ENCODE measurements around the gene URB1.

URB1 gene

DNA sequence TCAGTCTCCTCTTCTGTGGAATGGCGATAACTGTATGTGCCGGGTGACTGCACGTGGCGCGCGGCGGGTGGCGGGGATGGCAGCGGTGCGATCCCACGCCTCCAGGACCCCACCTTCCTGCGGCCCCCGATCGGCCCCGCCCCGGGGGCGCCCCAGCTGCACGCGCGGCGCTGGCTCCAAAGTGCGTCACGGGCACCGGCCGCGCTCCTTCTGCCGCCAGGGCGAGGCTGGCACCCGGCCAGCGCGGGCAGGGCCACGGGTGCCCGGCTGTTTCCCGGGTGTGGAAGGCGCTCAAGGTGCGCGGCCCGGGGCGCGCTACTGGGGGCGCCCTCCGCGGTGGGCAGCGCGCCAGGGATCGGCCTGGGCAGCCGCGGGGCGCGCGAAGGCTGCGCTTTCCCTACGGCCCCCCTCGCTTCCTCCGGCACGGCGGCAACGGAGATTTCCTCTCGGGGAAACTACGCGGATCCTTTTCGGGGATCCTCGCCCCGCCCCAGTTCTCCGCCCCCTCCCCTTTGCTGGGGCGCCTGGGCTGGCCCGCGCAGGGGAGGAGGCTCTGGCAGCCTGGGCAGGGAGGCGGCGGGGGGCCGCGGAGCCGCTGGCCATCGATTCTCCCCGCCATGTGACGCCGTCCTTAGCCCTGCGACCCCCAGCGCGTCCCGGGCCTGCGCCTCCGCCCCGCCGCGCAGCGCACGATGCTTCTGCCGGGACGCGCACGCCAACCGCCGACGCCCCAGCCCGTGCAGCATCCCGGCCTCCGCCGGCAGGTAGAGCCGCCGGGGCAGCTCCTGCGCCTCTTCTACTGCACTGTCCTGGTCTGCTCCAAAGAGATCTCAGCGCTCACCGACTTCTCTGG lies 19.6 kb upstream of the URB1 start, which contains the start of gene EVA1C:
Gene EVA1C, plus strand, starts transcription at position 545 of the 853 bp plus-strand sequence. Its CDS starts 148 bp downstream, at position 693.
- peak within 1 kb of the TSS; percentile 87 for H3K27ac ChIP-seq (ENCODE audit: low read depth, low read length)
- H3K27me3 ChIP-seq (ENCODE audit: control insufficient read depth in 5 of 5, insufficient read depth in 4 of 5, low read length in 5 of 5) = no peaks in the 10 kb centered on the region
- H3K36me3 ChIP-seq (ENCODE audit: control insufficient read depth in 5 of 5, insufficient read depth in 5 of 5, low read length in 5 of 5) = no peaks in the 10 kb centered on the region
- peak within 1 kb of the TSS; percentile 69 to 86 (median 79) for H3K4me3 ChIP-seq (ENCODE audit: low read depth in 1 of 5, low read length in 5 of 5)
- no peaks in the 10 kb centered on the region for H3K9me3 ChIP-seq (ENCODE audit: control insufficient read depth in 5 of 5, low read length in 5 of 5)
- peaks cover 2 to 54% (median 30%) of the 10 kb centered on the region in 5 donors for H3K4me1 ChIP-seq (ENCODE audit: control insufficient read depth in 5 of 5, insufficient read depth in 5 of 5, low read length in 5 of 5)
- peak within 1 kb of the TSS in 4 of 5 donors; percentile 72 to 95 (median 84) for H3K9ac ChIP-seq (ENCODE audit: low read length in 5 of 5)

- no peaks in the 10 kb centered on the region for H3K36me3 ChIP-seq (ENCODE audit: control insufficient read depth in 5 of 5, insufficient read depth in 5 of 5, low read length in 5 of 5)
- peaks cover 2 to 49% (median 30%) of the 10 kb centered on the region in 5 donors for H3K4me1 ChIP-seq (ENCODE audit: control insufficient read depth in 5 of 5, insufficient read depth in 5 of 5, low read length in 5 of 5)
- H3K9ac ChIP-seq (ENCODE audit: low read length in 5 of 5) = peak overlapping the region in 4 of 5 donors; percentile 72 to 95 (median 84)
- H3K27me3 ChIP-seq (ENCODE audit: control insufficient read depth in 5 of 5, insufficient read depth in 4 of 5, low read length in 5 of 5) = no peaks in the 10 kb centered on the region
- H3K4me3 ChIP-seq (ENCODE audit: low read depth in 1 of 5, low read length in 5 of 5) = peak overlapping the region; percentile 57 to 86 (median 79)
- H3K9me3 ChIP-seq (ENCODE audit: control insufficient read depth in 5 of 5, low read length in 5 of 5) = no peaks in the 10 kb centered on the region
- peak overlapping the region; percentile 87 for H3K27ac ChIP-seq (ENCODE audit: low read depth, low read length)
Measured at GRCh38 chr21:32411350-32412161, 18.7 kb upstream of the URB1 start.

GRCh38 chr21:32410916-32411315 lies 18.1 kb upstream of the URB1 start:
- H3K4me1 ChIP-seq (ENCODE audit: control insufficient read depth in 5 of 5, insufficient read depth in 5 of 5, low read length in 5 of 5) = peaks cover 2 to 54% (median 30%) of the 10 kb centered on the region in 5 donors
- H3K4me3 ChIP-seq (ENCODE audit: low read depth in 1 of 5, low read length in 5 of 5) = peak overlapping the region; percentile 57 to 86 (median 79)
- H3K27me3 ChIP-seq (ENCODE audit: control insufficient read depth in 5 of 5, insufficient read depth in 4 of 5, low read length in 5 of 5) = no peaks in the 10 kb centered on the region
- H3K36me3 ChIP-seq (ENCODE audit: control insufficient read depth in 5 of 5, insufficient read depth in 5 of 5, low read length in 5 of 5) = no peaks in the 10 kb centered on the region
- peak overlapping the region; percentile 87 for H3K27ac ChIP-seq (ENCODE audit: low read depth, low read length)
- H3K9ac ChIP-seq (ENCODE audit: low read length in 5 of 5) = peak overlapping the region in 2 of 5 donors; percentile 46 to 79
- H3K9me3 ChIP-seq (ENCODE audit: control insufficient read depth in 5 of 5, low read length in 5 of 5) = no peaks in the 10 kb centered on the region

GRCh38 chr21:32410291-32410690 lies 17.5 kb upstream of the URB1 start:
- Histone ChIP-seq H3K9ac (ENCODE audit: low read length in 5 of 5) (no peak overlapping the region), H3K27ac (ENCODE audit: low read depth, low read length) (peak overlapping the region; percentile 87), H3K4me1 (ENCODE audit: control insufficient read depth in 5 of 5, insufficient read depth in 5 of 5, low read length in 5 of 5) (peaks cover 2 to 49% (median 30%) of the 10 kb centered on the region in 5 donors), H3K36me3 (ENCODE audit: control insufficient read depth in 5 of 5, insufficient read depth in 5 of 5, low read length in 5 of 5) (no peaks in the 10 kb centered on the region), H3K4me3 (ENCODE audit: low read depth in 1 of 5, low read length in 5 of 5) (no peak overlapping the region), H3K27me3 (ENCODE audit: control insufficient read depth in 5 of 5, insufficient read depth in 4 of 5, low read length in 5 of 5) (no peaks in the 10 kb centered on the region), H3K9me3 (ENCODE audit: control insufficient read depth in 5 of 5, low read length in 5 of 5) (no peaks in the 10 kb centered on the region)

DNA sequence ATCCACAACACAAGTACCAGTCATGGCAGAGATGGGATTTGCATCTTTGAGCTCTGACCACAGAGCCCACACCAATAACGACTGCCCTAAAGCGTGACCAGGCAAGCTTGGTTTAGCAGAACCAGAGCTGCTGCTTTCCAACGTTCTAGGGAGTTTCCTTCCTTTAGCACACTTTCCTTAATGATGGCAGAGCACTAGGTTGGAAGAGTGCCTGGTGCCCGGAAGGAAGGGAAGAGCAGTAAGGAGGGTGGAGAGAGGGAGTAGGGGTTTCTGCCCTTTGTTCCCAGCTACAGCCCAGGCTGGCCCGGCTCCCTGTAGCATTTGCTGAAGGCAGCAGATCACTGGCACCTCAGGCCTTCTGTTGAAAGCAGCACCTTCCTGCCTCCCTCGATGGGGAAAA lies 13.6 kb upstream of the URB1 start:
- Histone ChIP-seq H3K4me3 (ENCODE audit: low read depth in 1 of 5, low read length in 5 of 5) (no peak overlapping the region), H3K4me1 (ENCODE audit: control insufficient read depth in 5 of 5, insufficient read depth in 5 of 5, low read length in 5 of 5) (peaks cover 0 to 26% (median 9%) of the 10 kb centered on the region in 5 donors), H3K27ac (ENCODE audit: low read depth, low read length) (no peak overlapping the region), H3K36me3 (ENCODE audit: control insufficient read depth in 5 of 5, insufficient read depth in 5 of 5, low read length in 5 of 5) (no peaks in the 10 kb centered on the region), H3K9ac (ENCODE audit: low read length in 5 of 5) (no peak overlapping the region), H3K27me3 (ENCODE audit: control insufficient read depth in 5 of 5, insufficient read depth in 4 of 5, low read length in 5 of 5) (no peaks in the 10 kb centered on the region), H3K9me3 (ENCODE audit: control insufficient read depth in 5 of 5, low read length in 5 of 5) (no peaks in the 10 kb centered on the region)

- Histone ChIP-seq H3K9ac (ENCODE audit: low read length in 5 of 5) (no peak overlapping the region), H3K36me3 (ENCODE audit: control insufficient read depth in 5 of 5, insufficient read depth in 5 of 5, low read length in 5 of 5) (no peaks in the 10 kb centered on the region), H3K4me1 (ENCODE audit: control insufficient read depth in 5 of 5, insufficient read depth in 5 of 5, low read length in 5 of 5) (peaks cover 0 to 11% (median 0%) of the 10 kb centered on the region in 5 donors), H3K4me3 (ENCODE audit: low read depth in 1 of 5, low read length in 5 of 5) (no peak overlapping the region), H3K27me3 (ENCODE audit: control insufficient read depth in 5 of 5, insufficient read depth in 4 of 5, low read length in 5 of 5) (peaks cover 0 to 2% (median 0%) of the 10 kb centered on the region in 5 donors), H3K27ac (ENCODE audit: low read depth, low read length) (no peak overlapping the region), H3K9me3 (ENCODE audit: control insufficient read depth in 5 of 5, low read length in 5 of 5) (no peaks in the 10 kb centered on the region)
Measured at GRCh38 chr21:32403201-32403777, 10.5 kb upstream of the URB1 start.

- no peaks in the 10 kb centered on the region for H3K9me3 ChIP-seq (ENCODE audit: control insufficient read depth in 5 of 5, low read length in 5 of 5)
- H3K4me1 ChIP-seq (ENCODE audit: control insufficient read depth in 5 of 5, insufficient read depth in 5 of 5, low read length in 5 of 5) = peaks cover 12 to 31% (median 27%) of the 10 kb centered on the region in 5 donors
- no peaks in the 10 kb centered on the region for H3K27me3 ChIP-seq (ENCODE audit: control insufficient read depth in 5 of 5, insufficient read depth in 4 of 5, low read length in 5 of 5)
- peak overlapping the region; percentile 69 to 94 (median 85) for H3K4me3 ChIP-seq (ENCODE audit: low read depth in 1 of 5, low read length in 5 of 5)
- peaks cover 0 to 4% (median 0%) of the 10 kb centered on the region in 5 donors for H3K36me3 ChIP-seq (ENCODE audit: control insufficient read depth in 5 of 5, insufficient read depth in 5 of 5, low read length in 5 of 5)
- peak overlapping the region; percentile 76 for H3K27ac ChIP-seq (ENCODE audit: low read depth, low read length)
- peak overlapping the region in 4 of 5 donors; percentile 70 to 88 (median 80) for H3K9ac ChIP-seq (ENCODE audit: low read length in 5 of 5)
Measured at GRCh38 chr21:32393677-32394001, 827 bp upstream of the URB1 start.

DNA sequence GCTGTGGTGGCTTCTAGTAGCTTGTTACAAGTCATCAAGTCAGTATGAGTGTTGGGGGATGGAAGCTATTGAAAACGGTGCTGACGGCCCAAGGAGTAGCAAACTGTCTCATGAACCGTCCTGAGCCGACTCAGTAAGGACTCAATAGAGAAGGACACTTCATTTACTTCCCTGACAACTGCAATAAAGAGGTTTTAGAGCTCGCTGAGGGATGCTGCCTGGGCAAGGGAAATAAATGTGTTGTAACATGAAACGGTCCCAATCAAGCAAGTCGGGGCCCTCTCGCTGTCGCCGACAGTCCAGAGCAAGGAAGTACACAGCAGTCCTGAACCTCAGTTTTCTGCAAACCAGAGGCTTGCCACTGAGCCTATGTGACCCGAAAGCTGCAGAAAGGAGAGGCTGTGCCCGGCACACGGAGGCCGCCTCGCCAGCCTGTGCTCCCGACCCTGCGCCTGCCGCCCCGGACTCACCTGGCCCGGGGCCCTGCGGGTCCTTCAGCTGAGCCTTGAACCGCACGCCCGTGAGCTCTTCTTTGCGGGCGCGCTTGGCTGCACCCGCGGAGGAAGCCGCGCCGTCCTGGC lies 423 bp downstream of the URB1 start:
- peaks cover 0 to 8% (median 3%) of the 10 kb centered on the region in 5 donors for H3K36me3 ChIP-seq (ENCODE audit: control insufficient read depth in 5 of 5, insufficient read depth in 5 of 5, low read length in 5 of 5)
- H3K4me1 ChIP-seq (ENCODE audit: control insufficient read depth in 5 of 5, insufficient read depth in 5 of 5, low read length in 5 of 5) = peaks cover 12 to 31% (median 27%) of the 10 kb centered on the region in 5 donors
- peak overlapping the region; percentile 69 to 94 (median 89) for H3K4me3 ChIP-seq (ENCODE audit: low read depth in 1 of 5, low read length in 5 of 5)
- no peak overlapping the region for H3K27ac ChIP-seq (ENCODE audit: low read depth, low read length)
- H3K27me3 ChIP-seq (ENCODE audit: control insufficient read depth in 5 of 5, insufficient read depth in 4 of 5, low read length in 5 of 5) = no peaks in the 10 kb centered on the region
- H3K9ac ChIP-seq (ENCODE audit: low read length in 5 of 5) = peak overlapping the region; percentile 73 to 93 (median 86)
- no peaks in the 10 kb centered on the region for H3K9me3 ChIP-seq (ENCODE audit: control insufficient read depth in 5 of 5, low read length in 5 of 5)

GRCh38 chr21:32391755-32392154 lies 1.1 kb downstream of the URB1 start:
- Histone ChIP-seq H3K4me1 (ENCODE audit: control insufficient read depth in 5 of 5, insufficient read depth in 5 of 5, low read length in 5 of 5) (peaks cover 12 to 33% (median 27%) of the 10 kb centered on the region in 5 donors), H3K27ac (ENCODE audit: low read depth, low read length) (no peak overlapping the region), H3K27me3 (ENCODE audit: control insufficient read depth in 5 of 5, insufficient read depth in 4 of 5, low read length in 5 of 5) (no peaks in the 10 kb centered on the region), H3K36me3 (ENCODE audit: control insufficient read depth in 5 of 5, insufficient read depth in 5 of 5, low read length in 5 of 5) (peaks cover 0 to 8% (median 3%) of the 10 kb centered on the region in 5 donors), H3K4me3 (ENCODE audit: low read depth in 1 of 5, low read length in 5 of 5) (peak overlapping the region; percentile 69 to 94 (median 89)), H3K9me3 (ENCODE audit: control insufficient read depth in 5 of 5, low read length in 5 of 5) (no peaks in the 10 kb centered on the region), H3K9ac (ENCODE audit: low read length in 5 of 5) (peak overlapping the region in 4 of 5 donors; percentile 73 to 93 (median 88))

Data from subcutaneous abdominal adipose tissue (tissue), 5 donors.